KOPT-K1 (cell line): ENCODE results near the gene CELF4.
A peak's percentile ranks its signal among the peaks of the same experiment; 100 is the strongest.

Source experiments
- H3K27ac ChIP-seq: fragments of 200-600 bp; sonication (generic); 2 replicates; pipeline ENCODE4 v1.5.1; 2016; ENCODE audit warnings: antibody characterized with exemption, mild to moderate bottlenecking, low read depth, low read length; ENCODE audit not compliant: poor library complexity, severe bottlenecking
- H3K36me3 ChIP-seq: fragments of 200-600 bp; sonication (generic); 2 replicates; pipeline ENCODE4 v1.5.1; 2017; ENCODE audit warnings: antibody characterized with exemption, mild to moderate bottlenecking, low read length, moderate library complexity; ENCODE audit not compliant: insufficient read depth
- H3K9me3 ChIP-seq: fragments of 200-600 bp; sonication (generic); 2 replicates; pipeline ENCODE4 v1.5.1; 2017; ENCODE audit warnings: antibody characterized with exemption, low read length, mild to moderate bottlenecking; ENCODE audit not compliant: insufficient read depth, poor library complexity, severe bottlenecking

The CELF4 gene

GRCh38 chr18:37450434-37451132, 115.0 kb downstream of the CELF4 start:
- H3K27ac ChIP-seq = no peak overlapping the region

GRCh38 chr18:37449618-37450017, 116.0 kb downstream of the CELF4 start:
- no peaks in the 10 kb centered on the region for H3K36me3 ChIP-seq
- no peak overlapping the region for H3K27ac ChIP-seq
- H3K9me3 ChIP-seq = no peaks in the 10 kb centered on the region

More at GRCh38 chr18:37450434-37451132, 115.0 kb downstream of the CELF4 start:
- no peaks in the 10 kb centered on the region for H3K9me3 ChIP-seq
- no peaks in the 10 kb centered on the region for H3K36me3 ChIP-seq

- H3K9me3 ChIP-seq = no peaks in the 10 kb centered on the region
- no peaks in the 10 kb centered on the region for H3K36me3 ChIP-seq
- no peak overlapping the region for H3K27ac ChIP-seq
These were observed 116.7 kb downstream of the CELF4 start for GRCh38 chr18:37448946-37449345.

- no peaks in the 10 kb centered on the region for H3K9me3 ChIP-seq
- no peaks in the 10 kb centered on the region for H3K36me3 ChIP-seq
These were observed 117.4 kb downstream of the CELF4 start for GRCh38 chr18:37447962-37448888.

DNA sequence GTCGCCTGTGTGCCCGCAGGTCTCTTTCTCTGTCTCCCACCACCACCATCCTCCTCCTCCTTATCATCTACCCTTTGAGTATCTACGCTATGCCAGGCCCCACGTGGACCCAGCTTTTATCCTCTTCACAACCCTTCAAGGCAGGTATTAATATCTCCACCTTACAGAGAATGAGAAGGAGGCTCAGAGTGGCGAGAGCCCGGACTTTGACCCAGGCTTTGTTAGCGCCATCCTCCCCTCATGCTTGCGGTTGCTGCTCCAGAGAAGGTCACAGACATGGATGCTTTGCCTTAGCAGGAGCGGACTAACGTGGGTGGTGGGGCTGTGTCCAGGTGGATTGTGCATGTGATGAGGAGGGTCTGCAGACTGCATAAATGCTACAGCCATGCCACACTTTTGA, 119.8 kb downstream of the CELF4 start:
- H3K27ac ChIP-seq = no peak overlapping the region
- no peaks in the 10 kb centered on the region for H3K36me3 ChIP-seq
- H3K9me3 ChIP-seq = no peaks in the 10 kb centered on the region

More at GRCh38 chr18:37447962-37448888, 117.4 kb downstream of the CELF4 start:
- no peak overlapping the region for H3K27ac ChIP-seq

GRCh38 chr18:37445368-37445767, 120.2 kb downstream of the CELF4 start:
- Histone ChIP-seq H3K36me3 (no peaks in the 10 kb centered on the region), H3K27ac (peak overlapping the region; percentile 54), H3K9me3 (no peaks in the 10 kb centered on the region)

GRCh38 chr18:37443325-37444055, 122.1 kb downstream of the CELF4 start:
- no peaks in the 10 kb centered on the region for H3K9me3 ChIP-seq
- H3K36me3 ChIP-seq = no peaks in the 10 kb centered on the region
- no peak overlapping the region for H3K27ac ChIP-seq

DNA sequence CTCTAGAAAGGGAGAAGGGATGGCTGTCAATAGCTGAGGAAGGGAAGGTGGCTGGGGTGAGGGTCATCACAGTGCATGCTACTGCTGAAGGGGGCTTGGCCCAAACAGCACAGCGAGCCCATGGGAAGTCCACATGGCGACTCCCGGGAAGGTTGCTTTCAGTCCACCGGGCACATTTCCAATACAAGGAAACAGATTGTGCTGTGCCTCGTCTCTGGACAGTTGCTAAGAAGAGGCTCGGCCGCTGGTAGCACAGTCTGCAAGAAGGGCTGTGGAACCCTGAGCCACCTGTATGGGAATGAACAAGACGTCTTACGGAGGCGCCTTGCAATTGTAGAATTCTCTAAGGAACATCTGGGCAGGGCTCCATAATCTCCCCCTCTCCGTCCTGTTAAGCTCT, 123.1 kb downstream of the CELF4 start:
- Histone ChIP-seq H3K36me3 (no peaks in the 10 kb centered on the region), H3K27ac (no peak overlapping the region), H3K9me3 (no peaks in the 10 kb centered on the region)

GRCh38 chr18:37441821-37442220, 123.8 kb downstream of the CELF4 start:
- Histone ChIP-seq H3K9me3 (no peaks in the 10 kb centered on the region), H3K27ac (no peak overlapping the region), H3K36me3 (no peaks in the 10 kb centered on the region)

GRCh38 chr18:37440206-37440605, 125.4 kb downstream of the CELF4 start:
- Histone ChIP-seq H3K9me3 (no peaks in the 10 kb centered on the region), H3K36me3 (no peaks in the 10 kb centered on the region)

DNA sequence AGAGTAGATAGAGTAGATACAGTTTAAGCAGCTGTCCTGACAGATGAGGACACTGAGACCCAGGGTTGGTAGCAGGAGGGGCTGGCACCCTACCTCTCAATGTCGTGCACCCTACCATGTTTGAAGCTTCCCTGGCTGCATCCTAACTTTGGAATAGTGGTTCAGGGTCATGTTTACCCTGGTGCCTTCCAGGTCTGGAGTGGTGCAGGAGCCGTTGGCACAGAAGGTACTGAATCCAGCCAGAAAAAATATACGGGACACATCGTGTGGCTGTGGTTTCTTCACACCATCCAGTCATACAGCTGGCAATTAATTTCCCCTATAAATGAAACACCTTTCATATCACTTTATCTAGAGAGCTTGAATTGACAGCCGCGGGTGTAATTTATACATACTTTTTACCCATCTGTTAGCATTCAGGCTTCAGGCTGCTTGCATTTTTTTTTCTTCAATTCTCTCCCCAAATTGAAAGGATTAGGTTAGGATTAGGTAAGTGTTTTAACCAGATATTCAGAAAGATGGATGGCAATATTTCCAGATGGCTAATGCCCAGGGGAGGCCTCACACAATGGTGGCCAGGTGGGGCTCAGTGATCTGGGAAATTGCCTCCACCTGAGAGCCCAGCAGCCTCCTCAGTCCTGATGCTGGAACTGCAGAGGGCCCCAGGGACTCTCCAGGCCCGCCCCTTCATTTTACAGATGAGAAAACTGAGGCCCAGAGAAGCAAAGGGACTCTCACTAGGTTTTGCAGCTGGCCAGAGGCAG, 127.0 kb downstream of the CELF4 start:
- H3K36me3 ChIP-seq = no peaks in the 10 kb centered on the region
- no peak overlapping the region for H3K27ac ChIP-seq
- H3K9me3 ChIP-seq = no peaks in the 10 kb centered on the region

More at GRCh38 chr18:37440206-37440605, 125.4 kb downstream of the CELF4 start:
- H3K27ac ChIP-seq = no peak overlapping the region

DNA sequence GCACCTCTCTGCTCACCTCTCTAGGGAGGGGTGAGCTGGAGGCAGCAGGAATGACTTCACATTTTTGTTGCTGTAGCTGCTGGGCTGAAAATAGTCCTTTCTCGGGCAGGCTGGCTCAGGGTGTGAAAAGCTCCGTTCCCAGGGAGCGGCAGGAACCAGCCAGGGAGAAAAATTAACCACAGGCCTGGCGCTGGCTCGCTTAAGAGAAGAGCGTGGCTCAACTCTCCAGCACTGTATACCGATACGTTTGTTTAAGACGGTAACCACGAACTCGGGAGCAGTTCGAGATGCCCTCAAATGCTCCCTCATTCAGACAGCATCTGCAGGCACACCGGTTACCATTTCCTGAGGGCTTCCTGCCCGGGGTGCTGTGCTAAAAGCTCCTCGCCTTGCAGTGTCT, 129.6 kb downstream of the CELF4 start:
- H3K36me3 ChIP-seq = no peaks in the 10 kb centered on the region
- H3K27ac ChIP-seq = peak overlapping the region; percentile 88
- H3K9me3 ChIP-seq = no peaks in the 10 kb centered on the region

DNA sequence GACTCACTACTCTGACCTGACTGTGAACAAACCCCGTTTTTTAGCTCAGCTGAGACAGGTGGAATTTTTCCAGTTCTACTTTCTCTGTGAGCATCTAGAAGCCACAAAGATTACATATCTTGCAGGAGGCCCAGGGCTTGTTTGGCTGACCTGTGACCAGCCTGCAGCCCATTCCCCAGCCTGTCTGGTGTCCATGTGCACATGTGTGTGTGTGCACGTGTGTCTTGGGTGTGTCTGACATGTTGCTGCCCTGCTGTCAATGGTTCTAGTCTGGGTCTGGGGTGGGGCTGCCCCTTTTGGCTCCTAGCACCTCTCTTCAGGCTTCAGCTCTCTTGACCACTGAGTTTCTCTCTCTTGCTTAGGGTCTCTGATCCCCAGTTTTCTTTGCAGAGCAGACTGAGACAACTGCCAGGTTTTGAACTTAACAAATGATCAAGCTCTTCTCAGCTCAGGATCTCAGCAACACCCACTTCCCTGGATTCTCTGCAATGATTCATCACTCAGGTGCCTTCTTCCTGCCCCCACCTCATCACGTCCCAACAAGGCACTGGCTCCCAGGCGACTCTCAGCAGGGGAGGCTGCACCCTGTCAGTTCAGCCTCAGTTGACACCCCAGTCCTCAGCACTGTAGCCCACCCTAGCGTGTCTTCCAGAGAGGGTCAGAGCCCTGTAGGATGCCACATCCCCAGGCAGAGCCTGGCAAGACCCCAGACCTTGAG, 130.3 kb downstream of the CELF4 start:
- no peaks in the 10 kb centered on the region for H3K36me3 ChIP-seq
- H3K9me3 ChIP-seq = no peaks in the 10 kb centered on the region
- peak overlapping the region; percentile 88 for H3K27ac ChIP-seq
